KBM-7 (cell line): ENCODE data around the gene RBM15.

ENCODE experiments used
- DNase-seq: peaks from one replicate; pipeline ENCODE4 v3.0.0-alpha.2; 2015
- in situ Hi-C: fragments of 300-500 bp; cut with MboI; formaldehyde crosslinking; loops from 2 replicates; pipeline ENCODE4 v1.14.3; 2020; ENCODE audit warnings: low sequenced_read_pairs, low pct_unique_long_range_greater_than_20kb, mixed read lengths

The RBM15 gene

GRCh38 chr1:110319332-110320167 is 19.6 kb upstream of the RBM15 start:
- in situ Hi-C loops = loop anchor here (25.0 kb wide), 1 partner anchor 107 kb away; the partner anchor contains the start of gene KCNC4
- peak; percentile 29 for DNase-seq

- in situ Hi-C loops = loop anchor here (25.0 kb wide), 1 partner anchor 108 kb away; the partner anchor contains the start of gene KCNC4
- no peak for DNase-seq
Measured at GRCh38 chr1:110320168-110320518, 19.0 kb upstream of the RBM15 start.

- in situ Hi-C loops = loop anchor here (25.0 kb wide), 1 partner anchor 109 kb away; the partner anchor contains the start of gene KCNC4
- no peak for DNase-seq
Measured at GRCh38 chr1:110321045-110321444, 18.1 kb upstream of the RBM15 start.

- no peak for DNase-seq
- in situ Hi-C loops = loop anchor here (25.0 kb wide), 1 partner anchor 110 kb away; the partner anchor contains the start of gene KCNC4
Measured at GRCh38 chr1:110321846-110322245, 17.3 kb upstream of the RBM15 start.

GRCh38 chr1:110324667-110325066 is 14.5 kb upstream of the RBM15 start:
- in situ Hi-C loops = loop anchor here (25.0 kb wide), 1 partner anchor 112 kb away; the partner anchor contains the start of gene KCNC4
- DNase-seq = no peak

- no peak for DNase-seq
- in situ Hi-C loops = no loop called here
Measured at GRCh38 chr1:110326826-110327225, 12.4 kb upstream of the RBM15 start.

GRCh38 chr1:110328274-110328673 is 10.9 kb upstream of the RBM15 start:
- DNase-seq = peak; percentile 56
- in situ Hi-C loops = no loop called here

GRCh38 chr1:110328700-110329099 is 10.5 kb upstream of the RBM15 start:
- in situ Hi-C loops = no loop called here
- no peak for DNase-seq

GRCh38 chr1:110335265-110335664 is 3.9 kb upstream of the RBM15 start:
- no peak for DNase-seq
- in situ Hi-C loops = no loop called here

GRCh38 chr1:110336300-110337039 is 2.7 kb upstream of the RBM15 start:
- no peak for DNase-seq
- in situ Hi-C loops = no loop called here

- in situ Hi-C loops = no loop called here
- DNase-seq = no peak
Measured at GRCh38 chr1:110337704-110338308, 1.4 kb upstream of the RBM15 start.

GRCh38 chr1:110338309-110338885 is 780 bp upstream of the RBM15 start:
- in situ Hi-C loops = no loop called here
- no peak for DNase-seq

GRCh38 chr1:110339407-110340206 is 430 bp downstream of the RBM15 start:
- in situ Hi-C loops = no loop called here
- DNase-seq = no peak

GRCh38 chr1:110340207-110340468 is 961 bp downstream of the RBM15 start:
- in situ Hi-C loops = no loop called here
- no peak for DNase-seq

GRCh38 chr1:110341146-110341871 is 2.1 kb downstream of the RBM15 start:
- DNase-seq = no peak
- in situ Hi-C loops = no loop called here

- in situ Hi-C loops = no loop called here
- no peak for DNase-seq
Measured at GRCh38 chr1:110341872-110342331, 2.7 kb downstream of the RBM15 start.

- DNase-seq = no peak
- in situ Hi-C loops = no loop called here
Measured at GRCh38 chr1:110343249-110343648, 4.1 kb downstream of the RBM15 start.

- in situ Hi-C loops = no loop called here
- DNase-seq = no peak
Measured at GRCh38 chr1:110344152-110344551, 5.0 kb downstream of the RBM15 start.
